ENCODE data around the gene PTPRN2. TPM values are rescaled to one million over a fixed set of nuclear protein-coding genes. Genes with fewer than 3 reads are reported as not detected.

Gene PTPRN2
- total RNA-seq, 1 donor: 0.09 TPM

GRCh38 chr7:158369290-158369689, 218.3 kb downstream of the PTPRN2 start:
- H3K4me3 ChIP-seq (ENCODE audit: low read depth, low read length): no peak overlapping the region
- no peak for TF ChIP-seq CTCF (IDR thresholded peaks at IDR 0.05; ENCODE audit: insufficient read depth, low read length)
- DNase-seq (ENCODE audit: low read depth): no peak

- TF ChIP-seq CTCF (IDR thresholded peaks at IDR 0.05; ENCODE audit: insufficient read depth, low read length): no peak
Observed at GRCh38 chr7:158368449-158368848, 219.2 kb downstream of the PTPRN2 start.

DNA sequence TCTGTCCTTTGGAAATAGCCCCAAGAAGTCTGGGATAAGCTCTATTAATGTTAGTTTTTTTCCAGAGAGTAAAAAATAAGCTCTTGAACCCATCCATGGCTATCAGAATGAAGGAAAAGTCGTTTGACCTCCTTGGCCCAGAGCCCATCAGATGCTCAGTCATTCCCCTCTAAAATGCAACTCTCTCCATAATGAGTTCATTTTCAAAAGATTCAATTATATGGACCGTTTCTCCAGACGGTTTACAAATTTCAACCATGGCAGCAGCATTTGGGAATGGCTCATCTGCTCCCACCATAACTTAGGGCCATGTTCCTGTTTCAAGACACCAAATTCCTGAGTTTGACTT, 220.0 kb downstream of the PTPRN2 start:
- TF ChIP-seq CTCF (IDR thresholded peaks at IDR 0.05; ENCODE audit: insufficient read depth, low read length): no peak
- no peak for DNase-seq (ENCODE audit: low read depth)
- H3K4me3 ChIP-seq (ENCODE audit: low read depth, low read length): no peak overlapping the region

More at GRCh38 chr7:158368449-158368848, 219.2 kb downstream of the PTPRN2 start:
- no peak for DNase-seq (ENCODE audit: low read depth)
- H3K4me3 ChIP-seq (ENCODE audit: low read depth, low read length): no peak overlapping the region

DNA sequence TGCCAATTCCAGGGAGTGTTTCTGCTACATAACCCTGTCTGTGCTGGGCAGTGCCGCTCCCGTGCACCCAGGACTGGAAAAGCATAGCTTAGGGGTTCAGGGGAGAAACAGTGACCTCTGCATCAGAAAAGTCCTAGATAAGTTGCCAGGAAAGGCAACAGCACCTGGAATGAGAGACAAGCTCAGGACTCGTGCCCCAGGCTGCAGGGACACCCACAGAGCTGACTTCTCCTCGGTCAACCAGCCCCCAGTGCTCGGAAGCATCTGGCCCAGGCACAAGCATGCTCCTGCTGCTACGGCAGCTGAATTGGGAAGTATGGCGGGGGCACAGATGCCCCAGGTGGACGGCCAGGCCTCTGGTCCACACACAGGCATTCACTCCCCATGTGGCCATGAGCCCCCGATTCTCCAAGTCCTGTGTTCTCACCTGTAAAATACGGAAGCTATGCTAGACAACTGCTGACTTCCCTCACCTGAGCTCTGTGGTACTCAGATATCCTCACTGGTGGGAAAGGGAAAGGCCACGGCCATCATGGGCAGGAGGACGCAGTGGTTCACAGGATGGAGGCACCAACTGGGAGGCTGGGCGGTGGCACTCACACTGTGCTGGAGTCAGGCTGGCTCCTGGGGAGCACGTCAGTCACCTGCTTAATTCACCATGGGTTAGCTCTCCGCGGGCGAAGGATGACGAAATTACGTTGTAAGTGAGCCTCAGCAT, 220.5 kb downstream of the PTPRN2 start:
- DNase-seq (ENCODE audit: low read depth): no peak
- TF ChIP-seq CTCF (IDR thresholded peaks at IDR 0.05; ENCODE audit: insufficient read depth, low read length): no peak
- no peak overlapping the region for H3K4me3 ChIP-seq (ENCODE audit: low read depth, low read length)

DNA sequence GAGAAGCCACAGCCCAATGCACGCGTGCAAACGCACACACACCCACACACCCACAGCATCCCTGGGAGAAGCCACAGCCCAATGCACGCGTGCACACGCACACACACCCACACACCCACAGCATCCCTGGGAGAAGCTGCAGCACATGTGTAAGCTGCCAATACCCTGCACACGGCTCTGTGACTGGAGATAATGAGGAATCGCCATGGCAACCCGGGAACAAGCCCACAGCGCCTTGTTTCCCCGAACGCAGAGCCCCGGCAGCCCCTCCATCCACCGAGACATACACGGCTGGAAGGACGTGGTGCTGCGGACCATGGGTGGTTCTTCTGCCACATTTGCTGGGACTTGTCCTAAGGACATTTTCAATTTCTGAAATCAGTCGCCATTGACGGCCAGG, 221.3 kb downstream of the PTPRN2 start:
- no peak for DNase-seq (ENCODE audit: low read depth)
- no peak overlapping the region for H3K4me3 ChIP-seq (ENCODE audit: low read depth, low read length)
- no peak for TF ChIP-seq CTCF (IDR thresholded peaks at IDR 0.05; ENCODE audit: insufficient read depth, low read length)

DNA sequence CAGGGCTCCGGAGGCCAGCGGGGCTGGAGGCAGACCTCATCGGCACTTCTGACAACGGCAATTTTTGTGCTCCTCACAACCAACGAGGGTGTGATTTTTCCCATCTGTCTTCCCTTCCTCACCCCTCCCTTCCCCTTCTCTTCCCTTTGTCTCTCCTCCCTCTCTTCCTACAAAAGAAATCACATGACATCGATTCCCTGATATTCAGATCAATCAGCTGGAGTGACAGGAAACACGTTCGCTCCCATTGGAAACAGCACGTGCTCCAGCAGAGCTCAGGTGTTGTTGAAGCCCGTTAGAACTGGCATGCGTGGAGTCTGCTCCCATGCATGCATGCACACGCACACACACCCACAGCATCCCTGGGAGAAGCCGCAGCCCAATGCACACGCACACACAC, 222.4 kb downstream of the PTPRN2 start:
- DNase-seq (ENCODE audit: low read depth): no peak
- TF ChIP-seq CTCF (IDR thresholded peaks at IDR 0.05; ENCODE audit: insufficient read depth, low read length): no peak
- H3K4me3 ChIP-seq (ENCODE audit: low read depth, low read length): no peak overlapping the region

DNA sequence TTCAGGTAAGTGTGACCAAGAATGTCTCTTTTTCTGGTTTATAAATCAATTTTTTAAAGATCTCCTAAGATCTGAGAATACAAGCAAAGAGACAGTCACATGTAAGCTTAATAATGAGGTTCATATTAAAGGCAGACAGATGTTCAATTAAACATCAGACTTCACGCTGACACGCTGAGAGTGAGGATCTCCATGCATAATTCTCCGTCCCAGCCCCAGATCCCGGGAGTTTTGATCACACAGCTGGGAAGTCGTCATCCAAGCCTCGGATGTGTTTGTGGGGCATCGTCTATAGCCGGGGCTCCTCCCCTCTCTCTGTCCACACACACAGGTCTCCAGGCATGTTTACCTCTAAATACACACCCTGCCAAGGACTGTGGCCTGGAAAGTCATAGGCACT, 223.2 kb downstream of the PTPRN2 start:
- H3K4me3 ChIP-seq (ENCODE audit: low read depth, low read length): no peak overlapping the region
- DNase-seq (ENCODE audit: low read depth): no peak
- no peak for TF ChIP-seq CTCF (IDR thresholded peaks at IDR 0.05; ENCODE audit: insufficient read depth, low read length)

All from fibroblast of the aortic adventitia (primary cell).